Measurements from ENCODE around the gene RANBP3.
"Not testable (repeated sequence)": the region's sequence is repeated elsewhere in the genome, so short reads cannot be mapped to it uniquely, and the experiment has no call there.

Gene RANBP3

GRCh38 chr19:6006070-6006446, 28.1 kb upstream of the RANBP3 start:
- not testable (repeated sequence) for DNase-seq (ENCODE audit: low spot score)

GRCh38 chr19:6005321-6006069, 27.6 kb upstream of the RANBP3 start:
- no peak for DNase-seq (ENCODE audit: low spot score)

GRCh38 chr19:6003976-6004375, 26.0 kb upstream of the RANBP3 start:
- DNase-seq (ENCODE audit: low spot score) = no peak

DNA sequence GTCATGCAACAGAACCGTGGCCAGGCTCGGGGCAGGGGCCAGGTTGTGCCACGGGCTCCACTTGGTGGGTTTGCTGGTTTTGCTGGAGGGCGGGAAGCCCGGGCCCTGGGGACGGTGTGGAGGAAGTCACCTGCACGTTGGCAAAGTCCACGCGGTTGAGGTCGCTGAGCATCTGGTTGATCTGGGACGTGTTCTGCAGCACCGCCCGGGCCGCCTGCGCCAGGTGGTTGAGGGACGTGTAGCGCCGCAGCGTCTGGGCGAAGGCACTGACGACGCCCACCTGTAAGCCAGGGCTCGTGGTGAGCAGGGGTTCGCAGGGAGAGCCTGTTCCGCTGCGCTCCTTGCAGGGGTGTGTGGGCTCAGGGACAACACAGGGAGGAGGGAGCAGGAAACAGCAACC, 24.7 kb upstream of the RANBP3 start:
- DNase-seq (ENCODE audit: low spot score) = no peak

- DNase-seq (ENCODE audit: low spot score) = no peak
These were observed 22.4 kb upstream of the RANBP3 start for GRCh38 chr19:6000228-6000847.

DNA sequence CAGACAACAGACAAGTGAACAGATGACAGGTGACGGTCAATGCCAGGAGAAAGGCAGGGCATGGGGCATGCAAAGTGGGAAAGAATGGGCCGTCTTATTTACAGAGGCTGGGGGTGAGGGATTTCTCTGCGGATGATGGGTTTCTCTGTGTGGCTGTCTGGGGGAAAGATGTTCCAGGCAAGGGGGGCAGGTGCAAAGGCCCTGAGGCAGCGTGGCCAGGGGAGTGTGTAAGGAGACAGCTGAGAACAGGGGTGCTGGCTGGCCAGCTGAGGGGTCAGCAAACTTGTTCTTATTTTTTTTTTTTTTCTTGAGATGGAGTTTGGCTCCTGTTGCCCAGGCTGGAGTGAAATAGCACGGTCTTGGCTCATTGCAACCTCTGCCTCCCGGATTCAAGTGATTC, 21.8 kb upstream of the RANBP3 start:
- no peak for DNase-seq (ENCODE audit: low spot score)

DNA sequence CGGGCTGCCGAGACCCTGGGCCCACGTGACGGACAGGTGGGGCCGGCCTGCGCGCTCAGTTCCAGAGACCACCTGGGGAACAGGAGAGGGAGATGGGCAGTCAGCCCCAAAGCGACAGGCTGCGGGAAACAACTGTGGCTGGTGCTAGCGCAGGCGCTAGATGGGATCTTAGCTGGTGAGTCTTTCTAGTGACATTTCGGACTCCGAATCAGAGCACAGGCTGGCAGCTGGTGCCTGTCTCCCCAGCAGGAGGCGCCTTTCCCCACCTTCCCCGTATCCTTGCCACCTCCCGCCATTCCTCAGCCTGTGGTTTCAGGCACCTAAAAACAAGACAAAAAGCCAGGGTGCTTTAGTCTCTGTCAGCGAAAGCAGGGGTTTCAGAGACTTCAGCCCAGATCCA, 19.4 kb upstream of the RANBP3 start:
- DNase-seq (ENCODE audit: low spot score) = no peak

DNA sequence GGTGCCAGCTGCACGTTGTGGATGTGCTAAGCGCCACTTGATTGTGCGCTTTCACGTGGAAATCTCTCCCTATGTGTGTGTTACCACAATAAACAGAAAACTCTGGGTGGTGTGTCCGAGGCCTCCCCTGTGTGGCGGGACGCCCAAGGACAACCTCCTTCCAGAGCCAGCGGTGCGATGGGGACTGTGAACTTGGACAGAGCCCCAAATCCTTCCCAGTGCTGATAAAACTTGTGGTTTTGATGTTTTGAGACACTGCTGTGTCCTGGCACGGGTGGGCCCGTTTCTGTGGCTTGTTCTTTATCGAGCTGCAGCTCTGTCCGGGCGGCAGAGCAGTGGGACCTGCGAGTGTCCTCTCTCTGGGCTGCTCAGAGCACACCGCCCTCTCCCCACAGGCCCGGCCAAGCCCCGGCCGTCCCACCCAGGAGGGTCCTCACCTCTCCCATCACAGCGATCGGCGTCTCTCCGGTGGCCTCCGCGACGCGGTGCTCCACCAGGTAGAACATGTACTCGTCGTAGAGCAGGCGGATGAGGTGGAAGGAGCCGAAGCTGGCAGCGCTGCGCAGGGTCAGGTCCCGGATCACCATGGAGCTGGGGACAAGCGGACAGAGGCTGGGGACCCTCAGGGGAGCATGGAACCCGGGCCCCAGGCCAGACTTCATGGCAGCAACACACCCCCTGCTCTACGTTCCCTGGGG, 18.8 kb upstream of the RANBP3 start:
- no peak for DNase-seq (ENCODE audit: low spot score)

DNA sequence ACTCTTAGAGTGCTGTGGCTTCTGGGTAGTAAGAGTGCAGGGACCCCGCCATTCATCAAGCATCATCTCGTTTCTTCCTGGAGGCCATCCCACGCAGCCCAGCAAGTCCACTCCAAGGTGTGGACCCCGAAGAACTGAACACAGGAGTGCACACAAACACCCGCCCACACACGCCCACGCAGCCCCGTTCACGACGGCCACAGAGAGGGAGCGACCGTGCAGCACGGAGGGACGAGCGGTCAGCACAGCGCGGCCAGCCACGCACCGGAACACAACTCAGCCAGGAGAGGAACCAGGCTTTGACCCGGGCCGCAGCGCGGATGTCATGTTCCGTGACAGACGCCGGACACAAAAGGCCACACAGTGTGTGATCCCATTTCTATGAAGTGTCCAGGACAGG, 18.2 kb upstream of the RANBP3 start:
- no peak for DNase-seq (ENCODE audit: low spot score)

GRCh38 chr19:5995606-5996005, 17.7 kb upstream of the RANBP3 start:
- no peak for DNase-seq (ENCODE audit: low spot score)

GRCh38 chr19:5994405-5995165, 16.6 kb upstream of the RANBP3 start:
- DNase-seq (ENCODE audit: low spot score) = no peak

DNA sequence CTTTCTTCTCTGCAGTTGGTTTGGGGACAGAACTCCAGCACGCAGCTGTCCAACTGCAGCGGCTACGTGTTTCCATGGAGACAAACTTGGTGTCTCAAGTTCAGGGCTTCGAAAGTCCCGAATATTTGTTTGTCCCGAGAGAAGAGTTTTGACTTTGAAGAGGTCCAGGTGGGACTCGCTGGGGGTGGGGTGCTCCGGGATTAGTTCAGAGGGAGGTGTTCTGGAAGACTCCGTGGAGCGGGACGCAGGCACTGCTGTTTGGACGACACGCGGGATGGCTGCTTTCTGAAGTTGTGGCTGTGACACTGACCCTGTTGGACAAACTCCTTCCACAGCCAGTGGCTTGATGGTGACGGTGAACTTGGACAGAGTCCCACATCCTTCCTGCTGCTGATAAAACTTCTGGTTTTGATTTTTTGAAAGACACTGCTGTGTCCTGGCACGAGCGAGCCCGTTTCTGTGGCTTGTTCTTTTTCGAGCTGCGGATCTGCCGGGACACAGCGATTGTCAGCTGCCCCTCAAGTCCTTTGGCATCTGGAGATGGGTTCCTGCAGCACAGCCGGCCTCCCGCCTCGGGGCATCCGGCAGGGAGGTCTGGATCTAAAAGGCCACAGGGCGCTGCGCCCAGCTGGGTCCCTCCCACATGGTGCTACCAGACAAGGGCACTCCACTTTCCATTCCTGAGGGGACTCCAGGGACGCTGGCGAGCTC, 15.9 kb upstream of the RANBP3 start:
- DNase-seq (ENCODE audit: low spot score) = peak; percentile 44

DNA sequence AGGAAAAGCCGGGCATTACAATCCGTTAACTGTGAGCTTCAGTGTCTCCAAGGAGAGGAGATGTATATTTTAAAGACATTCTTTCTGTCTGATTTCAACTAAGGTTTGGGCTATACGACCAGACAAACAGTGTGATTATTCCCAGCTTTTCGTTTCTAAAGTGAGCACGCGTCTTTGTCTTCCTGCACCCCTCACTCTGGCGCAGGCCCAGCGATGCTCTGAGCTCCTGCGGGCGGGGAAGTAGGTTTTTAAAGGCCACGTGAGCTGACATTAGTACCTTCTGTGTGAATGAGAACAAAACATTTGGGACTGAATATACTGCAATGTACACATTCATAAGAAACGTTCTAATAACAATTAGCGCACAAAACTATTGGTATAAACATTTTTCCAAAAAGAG, 15.3 kb upstream of the RANBP3 start:
- DNase-seq (ENCODE audit: low spot score) = no peak

DNA sequence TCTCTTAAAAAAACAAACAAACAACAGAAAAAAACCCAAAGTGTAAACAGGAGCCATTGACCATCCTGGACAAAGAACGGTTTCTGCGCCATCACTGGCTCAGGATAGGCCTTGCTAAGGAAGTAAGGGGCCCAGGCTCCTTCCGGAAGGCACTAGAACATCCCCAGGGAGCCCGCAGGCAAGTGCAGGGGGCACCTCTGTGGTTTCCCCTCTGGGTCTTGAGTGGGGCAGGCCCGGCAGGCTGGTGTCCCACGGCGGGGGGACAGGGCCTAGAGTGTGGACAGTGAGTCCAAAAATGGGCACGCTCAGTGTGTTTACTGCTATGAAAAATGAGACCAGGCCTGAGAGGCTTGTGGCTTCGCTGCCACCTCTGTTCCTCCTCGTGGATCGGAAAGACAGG, 14.8 kb upstream of the RANBP3 start:
- no peak for DNase-seq (ENCODE audit: low spot score)

DNA sequence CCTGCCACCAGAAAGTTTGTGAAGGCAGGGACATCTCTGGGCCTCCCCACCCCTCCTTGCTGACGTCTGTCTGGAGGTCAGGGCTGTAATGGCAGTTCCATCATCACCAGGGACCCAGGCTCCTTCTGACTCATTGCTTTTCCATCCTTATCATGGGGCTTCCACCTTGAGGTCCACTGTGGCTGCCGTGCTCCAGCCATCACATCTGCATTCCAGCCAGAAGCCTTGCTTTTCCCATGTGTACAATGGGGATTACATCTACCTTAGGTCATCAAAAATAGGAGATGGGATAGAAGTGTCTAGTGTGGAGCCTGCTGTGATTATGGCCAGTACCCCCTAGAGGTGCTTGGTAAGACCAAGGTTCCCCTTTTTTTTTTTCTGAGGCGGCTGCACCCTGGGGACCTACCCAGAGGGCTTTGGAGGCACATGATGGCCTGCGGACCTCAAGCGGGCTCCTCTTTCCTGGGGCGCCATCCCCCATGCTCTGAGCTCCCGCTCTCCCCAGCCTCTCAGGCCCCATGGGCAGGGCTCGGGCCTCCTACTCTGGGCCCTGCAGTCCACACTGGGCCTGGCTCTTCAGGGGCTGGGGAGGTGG, 13.4 kb upstream of the RANBP3 start:
- DNase-seq (ENCODE audit: low spot score) = no peak

GRCh38 chr19:5990289-5990797, 12.4 kb upstream of the RANBP3 start:
- no peak for DNase-seq (ENCODE audit: low spot score)

DNA sequence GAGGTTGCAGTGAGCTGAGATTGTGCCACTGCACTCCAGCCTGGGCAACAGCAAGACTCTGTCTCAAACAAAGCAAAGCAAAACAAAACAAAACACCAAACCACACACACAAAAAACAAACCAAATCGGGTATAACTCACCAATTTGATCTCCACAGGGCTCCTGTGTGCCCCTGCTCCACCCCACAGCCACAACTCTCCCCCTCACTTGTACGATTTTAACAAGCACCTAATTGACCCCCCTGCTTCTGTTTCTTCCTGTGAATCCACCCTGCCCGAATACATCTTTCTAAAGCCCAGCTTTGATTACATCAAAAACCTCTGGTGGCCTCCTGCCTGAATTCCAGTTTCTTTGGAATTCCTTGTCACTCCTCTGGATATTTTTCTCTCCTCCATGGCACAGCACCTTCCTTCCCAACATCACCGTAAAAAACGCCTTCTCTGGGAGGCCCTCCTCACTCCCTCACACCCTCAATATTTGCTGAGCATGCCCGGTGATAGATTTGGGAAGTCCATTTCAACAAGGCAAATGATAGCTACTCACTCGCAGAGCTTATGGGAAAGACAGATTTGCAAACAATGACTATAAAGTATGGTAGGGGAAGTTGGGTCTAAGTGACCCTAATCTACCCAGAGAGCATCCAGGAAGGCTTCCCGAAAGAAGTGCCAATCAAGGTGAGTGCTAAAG, 11.6 kb upstream of the RANBP3 start:
- DNase-seq (ENCODE audit: low spot score) = no peak

DNA sequence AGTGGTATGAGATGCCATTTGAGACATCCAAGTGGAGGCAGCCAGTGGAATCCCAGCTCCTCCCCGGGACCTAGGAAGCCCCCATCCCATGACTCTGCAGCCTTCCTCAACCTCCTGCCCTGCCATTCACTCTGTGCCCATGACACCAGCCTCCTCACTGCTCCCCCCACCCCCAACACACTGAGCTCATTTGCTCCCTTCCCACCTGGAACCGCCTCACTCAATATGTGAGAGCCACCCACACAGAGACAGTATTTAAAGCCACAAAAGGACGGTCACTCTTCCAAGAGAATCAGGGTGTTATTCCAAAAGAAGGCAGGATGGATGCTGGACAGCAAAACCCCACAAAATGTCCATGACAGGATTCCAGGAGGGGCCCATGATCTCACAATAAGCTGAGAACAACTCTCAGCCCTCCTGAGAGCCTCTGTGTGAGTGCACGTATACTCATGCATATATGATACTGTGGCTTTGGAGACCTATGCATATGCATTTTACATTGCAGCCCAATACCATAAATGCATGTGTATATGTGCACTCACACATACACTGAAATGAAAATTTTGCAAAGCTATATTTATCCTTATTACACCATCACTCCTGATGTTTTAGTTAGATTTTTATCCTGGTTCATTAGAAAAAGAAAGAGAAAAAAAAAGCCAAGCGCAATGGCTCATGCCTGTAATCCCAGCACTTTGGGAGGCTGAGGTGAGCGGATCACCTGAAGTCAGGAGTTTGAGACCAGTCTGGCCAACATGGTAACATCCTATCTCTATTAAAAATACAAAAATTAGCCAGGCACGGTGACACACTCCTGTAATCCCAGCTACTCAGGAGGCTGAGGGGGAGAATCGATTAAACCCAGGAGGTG, 10.8 kb upstream of the RANBP3 start:
- DNase-seq (ENCODE audit: low spot score) = no peak

DNA sequence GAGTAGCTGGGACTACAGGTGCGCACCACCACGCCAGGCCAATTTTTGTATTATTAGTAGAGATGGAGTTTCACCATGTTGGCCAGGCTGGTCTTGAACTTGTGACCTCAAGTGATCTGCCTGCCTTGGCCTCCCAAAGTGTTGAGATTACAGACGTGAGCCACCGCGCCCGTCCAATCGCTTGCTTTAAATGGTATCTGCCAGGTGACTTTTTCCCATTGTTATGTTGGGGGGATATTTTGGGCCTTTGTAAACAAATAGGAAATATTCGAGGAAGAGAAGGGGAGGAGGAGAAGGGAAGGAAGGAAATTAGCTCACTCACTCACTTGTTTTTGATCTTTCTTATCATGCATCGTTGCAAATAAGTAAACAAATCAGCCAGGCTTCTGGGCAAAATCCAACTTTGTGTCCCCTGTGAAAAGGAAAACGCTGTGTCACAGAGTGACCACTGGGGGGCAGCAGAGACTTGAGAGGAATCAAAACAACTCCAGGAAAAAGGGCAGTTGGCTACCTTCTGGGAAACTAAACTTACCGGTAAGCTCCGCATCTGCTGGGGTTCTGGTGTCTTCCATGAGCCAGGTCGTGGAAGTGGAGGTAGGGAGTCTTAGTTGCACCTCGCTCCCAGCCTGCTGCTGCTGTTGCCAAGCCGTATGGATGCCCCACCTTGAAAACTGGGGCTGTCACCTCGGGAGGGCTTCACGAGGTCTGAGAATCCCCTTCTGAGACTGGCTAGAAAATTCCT, 9.3 kb upstream of the RANBP3 start:
- DNase-seq (ENCODE audit: low spot score) = peak; percentile 82

All from AG08395 (cell line).